ENCODE results near the gene COA3. TPM values are rescaled to one million over a fixed set of nuclear protein-coding genes. Genes with fewer than 3 reads are reported as not detected.

COA3 gene
- total RNA-seq, 1 donor from 2014 or later = 89.7 TPM

GRCh38 chr17:42750739-42751344, 47.7 kb downstream of the COA3 start:
- DNase-seq (ENCODE audit: low read depth) = no peak

- no peak for DNase-seq (ENCODE audit: low read depth)
Observed at GRCh38 chr17:42748908-42749798, 49.4 kb downstream of the COA3 start.

- DNase-seq (ENCODE audit: low read depth) = no peak
Observed at GRCh38 chr17:42748202-42748907, 50.1 kb downstream of the COA3 start.

Other genes starting within 250 kb of the COA3 start
- gene HSD17B1, start 245.8 kb downstream of the COA3 start, total RNA-seq = 0.30 and 0.69 TPM in 2 replicates
- 8.2 and 32.2 TPM in 2 replicates for gene COASY, start 236.6 kb downstream of the COA3 start, total RNA-seq
- gene MLX, start 231.6 kb downstream of the COA3 start, total RNA-seq = 21.9 and 23.8 TPM in 2 replicates
- gene PSMC3IP, start 221.0 kb downstream of the COA3 start, total RNA-seq = 2.9 and 5.0 TPM in 2 replicates
- 64.3 and 99.0 TPM in 2 replicates for gene RETREG3, start 189.3 kb downstream of the COA3 start, total RNA-seq
- gene TUBG1, start 189.0 kb downstream of the COA3 start, total RNA-seq = 21.9 and 37.5 TPM in 2 replicates
- 4.5 and 9.1 TPM in 2 replicates for gene TUBG2, start 139.4 kb downstream of the COA3 start, total RNA-seq
- gene PLEKHH3, start 121.7 kb downstream of the COA3 start, total RNA-seq = 9.6 and 14.2 TPM in 2 replicates
- gene CCR10, start 116.9 kb downstream of the COA3 start, total RNA-seq = 1.6 and 6.3 TPM in 2 replicates
- 5.4 and 15.2 TPM in 2 replicates for gene CNTNAP1, start 116.2 kb downstream of the COA3 start, total RNA-seq
- gene EZH1, start 53.7 kb downstream of the COA3 start, total RNA-seq = 8.2 and 21.2 TPM in 2 replicates
- not detected in 2 replicates for gene RAMP2, start 37.5 kb downstream of the COA3 start, total RNA-seq
- gene VPS25, start 25.3 kb downstream of the COA3 start, total RNA-seq = 70.5 and 148 TPM in 2 replicates
- gene WNK4, start 18.1 kb downstream of the COA3 start, total RNA-seq = 1.9 and 9.7 TPM in 2 replicates
- 0.05 TPM in 1 of 2 replicates, not detected in the other for gene CNTD1, start 157 bp upstream of the COA3 start, total RNA-seq
- gene BECN1, start 25.6 kb upstream of the COA3 start, total RNA-seq = 104 and 145 TPM in 2 replicates
- gene PSME3, start 34.7 kb upstream of the COA3 start, total RNA-seq = 138 and 153 TPM in 2 replicates
- 0.52 and 0.70 TPM in 2 replicates for gene AOC2, start 45.9 kb upstream of the COA3 start, total RNA-seq
- gene AOC3, start 52.5 kb upstream of the COA3 start, total RNA-seq = under 0.01 and 0.17 TPM in 2 replicates
- not detected in 2 replicates for gene G6PC1, start 102.1 kb upstream of the COA3 start, total RNA-seq
- 18.4 and 19.4 TPM in 2 replicates for gene AARSD1, start 165.8 kb upstream of the COA3 start, total RNA-seq
- 0.20 and 2.4 TPM in 2 replicates for gene PTGES3L, start 181.4 kb upstream of the COA3 start, total RNA-seq
- 10.4 and 20.5 TPM in 2 replicates for gene RUNDC1, start 181.9 kb upstream of the COA3 start, total RNA-seq
- 476 and 871 TPM in 2 replicates for gene RPL27, start 199.7 kb upstream of the COA3 start, total RNA-seq
- gene IFI35, start 208.1 kb upstream of the COA3 start, total RNA-seq = 14.9 and 42.4 TPM in 2 replicates
- 150 and 204 TPM in 2 replicates for gene VAT1, start 223.7 kb upstream of the COA3 start, total RNA-seq
- gene RND2, start 226.5 kb upstream of the COA3 start, total RNA-seq = 0.65 and 0.69 TPM in 2 replicates

All from renal cortical epithelial cell (primary cell).